HCT116 (cell line): ENCODE measurements around the gene MOB4. TPM values are rescaled to one million over a fixed set of nuclear protein-coding genes. Genes with fewer than 3 reads are reported as not detected.
"Not testable (repeated sequence)": the region's sequence is repeated elsewhere in the genome, so short reads cannot be mapped to it uniquely, and the experiment has no call there.

Source experiments
- ATAC-seq: fragments of 200-7000 bp; cut with Tn5 transposase; 2 replicates; pipeline ENCODE4 v1.9.1; 2020; ENCODE audit warnings: mild to moderate bottlenecking, moderate library complexity
- BruUV-seq: library from RNA; stranded (reverse); fragments of 400-500 nt; replicated peaks from 2 replicates; lab custom pipeline; 2021; lab: Mats Ljungman, UMichigan
- CTCF ChIA-PET: fragments of 300-600 bp; sonication (Branson Sonifier 250); formaldehyde crosslinking; loops from one replicate; lab custom pipeline; 2021; ENCODE audit warnings: antibody characterized with exemption; lab: Charles Lee
- POLR2A ChIA-PET: fragments of 300-600, 350-600 bp; sonication (Branson Sonifier 250); formaldehyde crosslinking; loops from one replicate; lab custom pipeline; 2021; ENCODE audit warnings: antibody characterized with exemption; lab: Charles Lee
- RAD21 ChIA-PET, 2 experiments: fragments of 300-600 bp; sonication (Branson Sonifier 250); formaldehyde crosslinking; loops; one replicate each; lab custom pipeline; 2023; ENCODE audit warnings: low total read pairs in 2 of 2; ENCODE audit not compliant: uncharacterized antibody in 2 of 2, unreplicated experiment in 2 of 2, low non-redundant PET in 1 of 2; lab: Charles Lee
- DNase-seq: peaks from one replicate; pipeline ENCODE4 v3.0.0-alpha.2; 2010; ENCODE audit warnings: low read depth, low spot score
- H2AFZ ChIP-seq: fragments of 200-600 bp; shearing (Covaris generic), sonication (generic); 2 replicates; pipeline ENCODE4 v1.6.1; 2017; ENCODE audit warnings: low read depth, mixed run types, mixed read lengths, antibody characterized with exemption, low read length; ENCODE audit not compliant: poor library complexity, severe bottlenecking
- H3K27ac ChIP-seq: 2 replicates; pipeline ENCODE4 v1.5.1; 2012; ENCODE audit warnings: low read depth, low read length
- H3K27me3 ChIP-seq: fragments of 200-600 bp; sonication (generic); 2 replicates; pipeline ENCODE4 v1.6.1; 2016; ENCODE audit warnings: mixed run types, low read length, mixed read lengths; ENCODE audit not compliant: insufficient read depth
- H3K36me3 ChIP-seq, 2 experiments: fragments of 200-500 bp in 1 of 2; fragments of 200-600 bp in 1 of 2; sonication (Bioruptor generic) in 1 of 2; sonication (generic) in 1 of 2; 2 replicates each; pipeline versions ENCODE4 v1.5.1 to v1.6.1; 2014 to 2016; ENCODE audit warnings: low read length in 2 of 2, inconsistent platforms in 1 of 2, mixed read lengths in 1 of 2, mixed run types in 1 of 2; ENCODE audit not compliant: insufficient read depth in 2 of 2, control insufficient read depth in 1 of 2
- H3K4me1 ChIP-seq, 2 experiments: fragments of 200-600 bp in 1 of 2; sonication (generic) in 1 of 2; 2 replicates each; pipeline versions ENCODE4 v1.5.1 to v1.6.1; 2012 to 2017; ENCODE audit warnings: low read length in 2 of 2, inconsistent platforms in 1 of 2, mild to moderate bottlenecking in 1 of 2, mixed read lengths in 1 of 2, mixed run types in 1 of 2, moderate library complexity in 1 of 2; ENCODE audit not compliant: insufficient read depth in 2 of 2, control insufficient read depth in 1 of 2
- H3K4me2 ChIP-seq: fragments of 200-600 bp; sonication (generic); 2 replicates; pipeline ENCODE4 v1.6.1; 2017; ENCODE audit warnings: mixed run types, low read length, mixed read lengths
- H3K4me3 ChIP-seq, 2 experiments: fragments of 200-600 bp in 1 of 2; sonication (generic) in 1 of 2; replicated peaks in 1 of 2; 2 replicates each; pipeline ENCODE4 v1.5.1; 2011 to 2016; ENCODE audit warnings: low read length in 2 of 2, control low read depth in 1 of 2, low read depth in 1 of 2, mild to moderate bottlenecking in 1 of 2, mixed read lengths in 1 of 2, mixed run types in 1 of 2
- H3K79me2 ChIP-seq: fragments of 200-600 bp; sonication (generic); 2 replicates; pipeline ENCODE4 v1.6.1; 2017; ENCODE audit warnings: mild to moderate bottlenecking, mixed run types, low read length, moderate library complexity, mixed read lengths; ENCODE audit not compliant: insufficient read depth
- H3K9ac ChIP-seq: fragments of 200-600 bp; sonication (generic); 2 replicates; pipeline ENCODE4 v1.6.1; 2016; ENCODE audit warnings: low read length, mixed read lengths
- H3K9me2 ChIP-seq: fragments of 200-600 bp; sonication (generic), shearing (Covaris generic); 2 replicates; pipeline ENCODE4 v1.6.1; 2017; ENCODE audit warnings: mixed run types, mild to moderate bottlenecking, moderate library complexity; ENCODE audit not compliant: insufficient read depth
- H3K9me3 ChIP-seq, 2 experiments: fragments of 200-500 bp in 1 of 2; fragments of 200-600 bp in 1 of 2; sonication (Bioruptor generic) in 1 of 2; sonication (generic) in 1 of 2; 2 replicates each; pipeline ENCODE4 v1.6.1; 2014 to 2017; ENCODE audit warnings: low read length in 2 of 2, mixed read lengths in 2 of 2, inconsistent platforms in 1 of 2, low read depth in 1 of 2, mild to moderate bottlenecking in 1 of 2, mixed run types in 1 of 2, moderate library complexity in 1 of 2; ENCODE audit not compliant: control insufficient read depth in 1 of 2, insufficient read depth in 1 of 2
- H4K20me1 ChIP-seq: fragments of 200-600 bp; sonication (generic), shearing (Covaris generic); 2 replicates; pipeline ENCODE4 v1.6.1; 2017; ENCODE audit warnings: mixed run types, mild to moderate bottlenecking, moderate library complexity; ENCODE audit not compliant: insufficient read depth
- CBX3 ChIP-seq: IDR thresholded peaks from 2 replicates; pipeline ENCODE4 v1.6.1; 2012; ENCODE audit warnings: low read depth
- ELF1 ChIP-seq: IDR thresholded peaks from 2 replicates; pipeline ENCODE4 v1.6.1; 2012; ENCODE audit warnings: low read depth, borderline replicate concordance
- EZH2phosphoT487 ChIP-seq: fragments of 200-600 bp; IDR thresholded peaks from 2 replicates; pipeline ENCODE4 v1.6.1; 2018; ENCODE audit warnings: antibody characterized with exemption, borderline replicate concordance
- POLR2A ChIP-seq: IDR thresholded peaks from 2 replicates; pipeline ENCODE4 v1.7.0; 2011; ENCODE audit warnings: borderline replicate concordance; ENCODE audit not compliant: insufficient read depth, insufficient read length; ENCODE audit errors: extremely low read depth
- POLR2AphosphoS5 ChIP-seq: IDR thresholded peaks from 2 replicates; pipeline ENCODE4 v1.6.1; 2011; ENCODE audit warnings: mild to moderate bottlenecking, low read depth, low read length, moderate library complexity
- RAD21 ChIP-seq: IDR thresholded peaks from 2 replicates; pipeline ENCODE4 v1.6.1; 2012; ENCODE audit warnings: low read depth, mild to moderate bottlenecking
- SIN3A ChIP-seq: IDR thresholded peaks from 2 replicates; pipeline ENCODE4 v1.6.1; 2012; ENCODE audit warnings: low read depth
- SRF ChIP-seq: IDR thresholded peaks from 2 replicates; pipeline ENCODE4 v1.6.1; 2012; ENCODE audit warnings: low read depth
- TCF7L2 ChIP-seq: IDR thresholded peaks from 2 replicates; pipeline ENCODE4 v1.7.0; 2011; ENCODE audit warnings: borderline replicate concordance, inconsistent platforms; ENCODE audit not compliant: insufficient read depth, insufficient read length; ENCODE audit errors: extremely low read depth
- YY1 ChIP-seq: IDR thresholded peaks from 2 replicates; pipeline ENCODE4 v1.6.1; 2011; ENCODE audit warnings: low read length, low read depth, moderate library complexity, mild to moderate bottlenecking; ENCODE audit not compliant: insufficient replicate concordance; ENCODE audit errors: extremely low read depth
- ZFX ChIP-seq: fragments of 450-650 bp; IDR thresholded peaks from 2 replicates; pipeline ENCODE4 v1.6.1; 2017
- intact Hi-C: fragments of 100-400 bp; cut with micrococcal nuclease; formaldehyde crosslinking; loops from 2 replicates; pipeline ENCODE4 v1.10.0; 2022
- total RNA-seq: library from RNA; stranded (reverse); gene quantifications from one replicate; pipeline ENCODE4 v1.2.1, GENCODE V29; 2021; ENCODE audit not compliant: unreplicated experiment
- TF ChIP-seq, protein P1 (sequence below): IDR thresholded peaks from 2 replicates; pipeline ENCODE4 v1.6.1; 2011; ENCODE audit warnings: mild to moderate bottlenecking, low read length, moderate library complexity; ENCODE audit not compliant: insufficient replicate concordance; ENCODE audit errors: extremely low read depth
- TF ChIP-seq, protein P2 (sequence below), 3 experiments: fragments of 200-600 bp in 1 of 3; sonication (generic) in 1 of 3; IDR thresholded peaks in 2 of 3; conservative IDR thresholded peaks in 1 of 3; 2 replicates each; pipeline ENCODE4 v1.5.1; 2012 to 2017; ENCODE audit warnings: low read depth in 2 of 3, low read length in 2 of 3, antibody characterized with exemption in 1 of 3, borderline replicate concordance in 1 of 3, control low read depth in 1 of 3, mild to moderate bottlenecking in 1 of 3, mixed read lengths in 1 of 3, mixed run types in 1 of 3, moderate library complexity in 1 of 3; ENCODE audit not compliant: insufficient read depth in 1 of 3
- TF ChIP-seq, protein P3 (sequence below): IDR thresholded peaks from 2 replicates; pipeline ENCODE4 v1.6.1; 2012

Gene MOB4
- total RNA-seq, 1 experiment from 2014 or later: 24.4 TPM

DNA sequence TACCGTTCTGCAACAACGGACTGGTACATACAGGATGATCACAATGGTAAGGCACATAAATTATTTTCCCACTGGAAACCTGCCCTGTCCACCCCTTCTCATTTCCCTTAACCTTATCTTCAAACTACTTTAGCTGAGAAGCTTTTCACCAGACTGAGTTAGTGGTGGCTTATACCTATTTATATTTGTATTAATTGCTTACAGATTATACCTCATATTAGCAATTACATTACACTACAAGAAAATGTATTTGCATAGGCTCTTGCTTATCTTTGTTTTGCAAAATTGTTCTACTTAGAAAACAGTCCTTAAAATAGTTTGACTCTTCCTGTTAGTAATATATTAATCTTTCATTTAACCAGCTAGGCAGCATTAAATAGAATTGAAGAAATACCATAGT, 35.4 kb downstream of the MOB4 start:
- POLR2A ChIA-PET, H3K9me3 ChIP-seq, H3K9ac ChIP-seq, H3K27ac ChIP-seq, H3K4me2 ChIP-seq, H3K9me2 ChIP-seq, H3K4me3 ChIP-seq, DNase-seq, H3K4me1 ChIP-seq, H4K20me1 ChIP-seq, H2AFZ ChIP-seq, intact Hi-C loops, H3K27me3 ChIP-seq, CTCF ChIA-PET, RAD21 ChIA-PET, ATAC-seq, BruUV-seq: not testable (repeated sequence)
- Histone ChIP-seq H3K79me2 (peaks cover 18% of the 10 kb centered on the region), H3K36me3 (peaks cover 0 to 18% of the 10 kb centered on the region in 2 experiments; a peak in 2 of 4 replicates)

DNA sequence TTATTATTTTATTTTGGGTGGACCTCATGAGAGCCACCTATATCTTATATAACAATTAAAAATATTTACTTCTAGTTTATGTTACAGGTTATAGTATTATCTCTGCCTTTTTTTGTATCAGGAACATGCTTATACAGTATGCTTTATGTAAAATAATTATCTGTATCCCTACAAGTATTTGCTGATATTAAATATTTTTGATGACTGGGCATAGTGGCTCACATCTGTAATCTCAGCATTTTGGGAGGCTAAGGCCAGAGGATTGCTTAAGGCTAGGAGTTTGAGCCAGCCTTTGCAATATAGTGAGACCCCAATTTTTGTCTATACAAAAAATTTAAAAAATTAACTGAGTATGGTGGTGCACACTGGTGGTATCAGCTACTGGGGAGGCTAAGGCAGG, 39.6 kb downstream of the MOB4 start:
- Histone ChIP-seq H3K36me3 (peaks cover 0 to 13% of the 10 kb centered on the region in 2 experiments; a peak in 3 of 4 replicates), H3K79me2 (no peaks in the 10 kb centered on the region), H3K9ac (no peak overlapping the region), H3K27ac (no peak overlapping the region), H3K9me3 (no peaks in the 10 kb centered on the region), H4K20me1 (0 out of 2 replicates have a peak, but pooled peaks cover 5% of the 10 kb centered on the region), H3K4me2 (no peak overlapping the region), H2AFZ (no peak overlapping the region), H3K9me2 (no peaks in the 10 kb centered on the region), H3K27me3 (no peaks in the 10 kb centered on the region), H3K4me3 (no peak overlapping the region), H3K4me1 (no peaks in the 10 kb centered on the region)
- ATAC-seq (no peak), DNase-seq (no peak)
- ChIA-PET POLR2A (no interaction called here), RAD21 (no interaction called here), CTCF (no interaction called here)
- no TSS peak for BruUV-seq
- intact Hi-C loops: no loop called here
- TF ChIP-seq CBX3 (no peak), YY1 (no peak), POLR2A (no peak), SIN3A (no peak), TCF7L2 (no peak), EZH2phosphoT487 (no peak), POLR2AphosphoS5 (no peak), ZFX (no peak), ELF1 (no peak), SRF (no peak), RAD21 (no peak)
- TF ChIP-seq, protein P1, sequence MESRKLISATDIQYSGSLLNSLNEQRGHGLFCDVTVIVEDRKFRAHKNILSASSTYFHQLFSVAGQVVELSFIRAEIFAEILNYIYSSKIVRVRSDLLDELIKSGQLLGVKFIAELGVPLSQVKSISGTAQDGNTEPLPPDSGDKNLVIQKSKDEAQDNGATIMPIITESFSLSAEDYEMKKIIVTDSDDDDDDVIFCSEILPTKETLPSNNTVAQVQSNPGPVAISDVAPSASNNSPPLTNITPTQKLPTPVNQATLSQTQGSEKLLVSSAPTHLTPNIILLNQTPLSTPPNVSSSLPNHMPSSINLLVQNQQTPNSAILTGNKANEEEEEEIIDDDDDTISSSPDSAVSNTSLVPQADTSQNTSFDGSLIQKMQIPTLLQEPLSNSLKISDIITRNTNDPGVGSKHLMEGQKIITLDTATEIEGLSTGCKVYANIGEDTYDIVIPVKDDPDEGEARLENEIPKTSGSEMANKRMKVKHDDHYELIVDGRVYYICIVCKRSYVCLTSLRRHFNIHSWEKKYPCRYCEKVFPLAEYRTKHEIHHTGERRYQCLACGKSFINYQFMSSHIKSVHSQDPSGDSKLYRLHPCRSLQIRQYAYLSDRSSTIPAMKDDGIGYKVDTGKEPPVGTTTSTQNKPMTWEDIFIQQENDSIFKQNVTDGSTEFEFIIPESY: no peak
- TF ChIP-seq, protein P2, sequence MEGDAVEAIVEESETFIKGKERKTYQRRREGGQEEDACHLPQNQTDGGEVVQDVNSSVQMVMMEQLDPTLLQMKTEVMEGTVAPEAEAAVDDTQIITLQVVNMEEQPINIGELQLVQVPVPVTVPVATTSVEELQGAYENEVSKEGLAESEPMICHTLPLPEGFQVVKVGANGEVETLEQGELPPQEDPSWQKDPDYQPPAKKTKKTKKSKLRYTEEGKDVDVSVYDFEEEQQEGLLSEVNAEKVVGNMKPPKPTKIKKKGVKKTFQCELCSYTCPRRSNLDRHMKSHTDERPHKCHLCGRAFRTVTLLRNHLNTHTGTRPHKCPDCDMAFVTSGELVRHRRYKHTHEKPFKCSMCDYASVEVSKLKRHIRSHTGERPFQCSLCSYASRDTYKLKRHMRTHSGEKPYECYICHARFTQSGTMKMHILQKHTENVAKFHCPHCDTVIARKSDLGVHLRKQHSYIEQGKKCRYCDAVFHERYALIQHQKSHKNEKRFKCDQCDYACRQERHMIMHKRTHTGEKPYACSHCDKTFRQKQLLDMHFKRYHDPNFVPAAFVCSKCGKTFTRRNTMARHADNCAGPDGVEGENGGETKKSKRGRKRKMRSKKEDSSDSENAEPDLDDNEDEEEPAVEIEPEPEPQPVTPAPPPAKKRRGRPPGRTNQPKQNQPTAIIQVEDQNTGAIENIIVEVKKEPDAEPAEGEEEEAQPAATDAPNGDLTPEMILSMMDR (IDR thresholded peaks at IDR 0.05 in 2 of 3, conservative IDR thresholded peaks at IDR 0.05 in 1 of 3; ENCODE audit: borderline replicate concordance in 1 of 3, insufficient read depth in 1 of 3, low read depth in 2 of 3, low read length in 2 of 3): no peak
- TF ChIP-seq, protein P3, sequence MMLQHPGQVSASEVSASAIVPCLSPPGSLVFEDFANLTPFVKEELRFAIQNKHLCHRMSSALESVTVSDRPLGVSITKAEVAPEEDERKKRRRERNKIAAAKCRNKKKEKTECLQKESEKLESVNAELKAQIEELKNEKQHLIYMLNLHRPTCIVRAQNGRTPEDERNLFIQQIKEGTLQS: no peak
